HepG2 (cell line): Measurements from ENCODE around the gene PSEN2. TPM values are rescaled to one million over a fixed set of nuclear protein-coding genes. Genes with fewer than 3 reads are reported as not detected.
A peak's percentile ranks its signal among the peaks of the same experiment; 100 is the strongest.

Experiments
- ATF3 ChIP-seq: sonication (generic); formaldehyde crosslinking; IDR thresholded peaks from 2 replicates; pipeline ENCODE4 v1.4.0; 2020; ENCODE audit warnings: missing genetic modification reagents
- DRAP1 ChIP-seq: IDR thresholded peaks from 2 replicates; pipeline ENCODE4 v1.6.1; 2016; ENCODE audit warnings: missing genetic modification reagents, missing compliant biosample characterization
- EEA1 ChIP-seq: sonication (generic); formaldehyde crosslinking; IDR thresholded peaks from 2 replicates; pipeline ENCODE4 v1.5.1; 2020; ENCODE audit warnings: mild to moderate bottlenecking, missing genetic modification reagents, borderline replicate concordance
- ELK4 ChIP-seq: sonication (generic); formaldehyde crosslinking; IDR thresholded peaks from 2 replicates; pipeline ENCODE4 v1.9.0; 2021; ENCODE audit warnings: missing genetic modification reagents, borderline replicate concordance
- FOXP1 ChIP-seq, 2 experiments: fragments of 450-650 bp in 1 of 2; IDR thresholded peaks; 2 replicates each; pipeline ENCODE4 v1.6.1; 2017 to 2018; ENCODE audit warnings: antibody characterized with exemption in 1 of 2
- FUBP1 ChIP-seq: sonication (generic); formaldehyde crosslinking; IDR thresholded peaks from 2 replicates; pipeline ENCODE4 v1.5.1; 2020; ENCODE audit warnings: missing genetic modification reagents, mild to moderate bottlenecking, borderline replicate concordance
- HHEX ChIP-seq: IDR thresholded peaks from 2 replicates; pipeline ENCODE4 v1.6.1; 2016; ENCODE audit warnings: control low read depth
- KMT2B ChIP-seq: IDR thresholded peaks from 2 replicates; pipeline ENCODE4 v1.6.1; 2016; ENCODE audit warnings: missing genetic modification reagents, missing compliant biosample characterization
- SRY ChIP-seq: sonication (generic); formaldehyde crosslinking; IDR thresholded peaks from 2 replicates; pipeline ENCODE4 v1.8.0; 2022; ENCODE audit warnings: mild to moderate bottlenecking, missing genetic modification reagents
- ZC3H4 ChIP-seq: sonication (generic); formaldehyde crosslinking; IDR thresholded peaks from 2 replicates; pipeline ENCODE4 v1.4.0; 2020; ENCODE audit warnings: missing genetic modification reagents, borderline replicate concordance
- ZMAT5 ChIP-seq: sonication (generic); formaldehyde crosslinking; IDR thresholded peaks from 2 replicates; pipeline ENCODE4 v1.5.0; 2020; ENCODE audit warnings: mild to moderate bottlenecking, low read depth, missing genetic modification reagents, borderline replicate concordance
- ZNF10 ChIP-seq: sonication (generic); formaldehyde crosslinking; IDR thresholded peaks from 2 replicates; pipeline ENCODE4 v1.4.0; 2020; ENCODE audit warnings: mild to moderate bottlenecking, low read depth, missing genetic modification reagents, borderline replicate concordance
- ZNF230 ChIP-seq: sonication (generic); formaldehyde crosslinking; IDR thresholded peaks from 2 replicates; pipeline ENCODE4 v1.4.0; 2020; ENCODE audit warnings: mild to moderate bottlenecking, missing genetic modification reagents
- ZNF281 ChIP-seq: sonication (generic); formaldehyde crosslinking; IDR thresholded peaks from 2 replicates; pipeline ENCODE4 v1.4.0; 2020; ENCODE audit warnings: missing genetic modification reagents, borderline replicate concordance
- ZNF3 ChIP-seq: IDR thresholded peaks from 2 replicates; pipeline ENCODE4 v1.7.0; 2017; ENCODE audit warnings: inconsistent platforms
- ZNF605 ChIP-seq: sonication (generic); formaldehyde crosslinking; IDR thresholded peaks from 2 replicates; pipeline ENCODE4 v1.8.0; 2022; ENCODE audit warnings: mild to moderate bottlenecking, missing genetic modification reagents
- ZNF691 ChIP-seq: sonication (generic); formaldehyde crosslinking; IDR thresholded peaks from 2 replicates; pipeline ENCODE4 v1.4.0; 2020; ENCODE audit warnings: missing genetic modification reagents, low read depth, mild to moderate bottlenecking, borderline replicate concordance
- ZNF709 ChIP-seq: sonication (generic); formaldehyde crosslinking; IDR thresholded peaks from 2 replicates; pipeline ENCODE4 v1.5.0; 2020; ENCODE audit warnings: mild to moderate bottlenecking, missing genetic modification reagents
- ZNF746 ChIP-seq: sonication (generic); formaldehyde crosslinking; IDR thresholded peaks from 2 replicates; pipeline ENCODE4 v1.8.0; 2022; ENCODE audit warnings: mild to moderate bottlenecking, missing genetic modification reagents
- ZNF782 ChIP-seq: sonication (generic); formaldehyde crosslinking; IDR thresholded peaks from 2 replicates; pipeline ENCODE4 v1.4.0; 2020; ENCODE audit warnings: missing genetic modification reagents, mild to moderate bottlenecking, borderline replicate concordance
- ZNF790 ChIP-seq: sonication (generic); formaldehyde crosslinking; IDR thresholded peaks from 2 replicates; pipeline ENCODE4 v1.8.0; 2022; ENCODE audit warnings: missing genetic modification reagents, mild to moderate bottlenecking, borderline replicate concordance
- polyA plus RNA-seq, 8 experiments: library from polyadenylated mRNA; depleted of rRNA in 3 of 8; stranded (reverse) in 7 of 8; unstranded in 1 of 8; fragments of >200 nt; fragmentation: Illumina TruSeq in 4 of 8; extraction: Trizol in 4 of 8; gene quantifications; 2 replicates each; pipeline versions ENCODE4 v1.2.1 to v1.2.3, GENCODE V29; 2011 to 2016; ENCODE audit warnings: low read depth in 4 of 8, missing spikeins in 1 of 8, mixed read lengths in 1 of 8; ENCODE audit not compliant: insufficient read depth in 1 of 8
- total RNA-seq, 5 experiments: library from RNA; depleted of rRNA; stranded (reverse); fragments of >200 nt; fragmentation: Illumina TruSeq; extraction: Trizol; gene quantifications; 2 replicates each; pipeline ENCODE4 v1.2.3, GENCODE V29; 2016; ENCODE audit warnings: low read depth in 1 of 5

PSEN2 gene
- total and polyA plus RNA-seq, 2 of the 13 experiments (the other 11 are each of a cell fraction or from before 2014, with no cell fraction given): 5.9 to 13.1 TPM

- TF ChIP-seq KMT2B (CRISPR knock-in tag) (peak; percentile 84), ELK4 (CRISPR knock-in tag) (0 out of 2 replicates have a peak, but pooled peaks have one; percentile 23), FUBP1 (CRISPR knock-in tag) (no peak), ZNF790 (CRISPR knock-in tag) (peak; percentile 97; the same call in 1 of the 2 replicates), ATF3 (CRISPR knock-in tag) (peak; percentile 65; the same call in 1 of the 2 replicates), HHEX (CRISPR knock-in tag) (0 out of 2 replicates have a peak, but pooled peaks have one; percentile 6), ZNF782 (CRISPR knock-in tag) (peak; percentile 84; the same call in 1 of the 2 replicates), FOXP1 (IDR thresholded peaks at IDR 0.05) (no peak), FOXP1 (CRISPR knock-in tag; IDR thresholded peaks at IDR 0.05) (no peak), ZMAT5 (CRISPR knock-in tag) (no peak), ZC3H4 (CRISPR knock-in tag) (peak; percentile 80), ZNF709 (peak; percentile 96), EEA1 (peak; percentile 70; the same call in 1 of the 2 replicates), SRY (peak; percentile 91; the same call in 1 of the 2 replicates), ZNF281 (CRISPR knock-in tag) (no peak), ZNF10 (no peak), ZNF691 (CRISPR knock-in tag) (peak; percentile 65; the same call in 1 of the 2 replicates), ZNF605 (peak; percentile 96), ZNF3 (CRISPR knock-in tag) (peak; percentile 34; the same call in 1 of the 2 replicates), ZNF746 (CRISPR knock-in tag) (peak; percentile 75), DRAP1 (CRISPR knock-in tag) (peak; percentile 94; the same call in 1 of the 2 replicates), ZNF230 (CRISPR knock-in tag) (peak; percentile 95; the same call in 1 of the 2 replicates)
Observed at GRCh38 chr1:226939438-226940028, 69.1 kb downstream of the PSEN2 start (continued).
